Activated CD8-positive, alpha-beta memory T cell treated with anti-CD3 and anti-CD28 coated beads, Interleukin-2, amount 50 U/mL, for 48 hours (primary cell): ENCODE measurements around the gene CREG1.
"Not testable (repeated sequence)": the region's sequence is repeated elsewhere in the genome, so short reads cannot be mapped to it uniquely, and the experiment has no call there.

Source experiments
- DNase-seq: peaks from one replicate; pipeline ENCODE4 v3.0.0-alpha.2; 2020

The CREG1 gene

DNA sequence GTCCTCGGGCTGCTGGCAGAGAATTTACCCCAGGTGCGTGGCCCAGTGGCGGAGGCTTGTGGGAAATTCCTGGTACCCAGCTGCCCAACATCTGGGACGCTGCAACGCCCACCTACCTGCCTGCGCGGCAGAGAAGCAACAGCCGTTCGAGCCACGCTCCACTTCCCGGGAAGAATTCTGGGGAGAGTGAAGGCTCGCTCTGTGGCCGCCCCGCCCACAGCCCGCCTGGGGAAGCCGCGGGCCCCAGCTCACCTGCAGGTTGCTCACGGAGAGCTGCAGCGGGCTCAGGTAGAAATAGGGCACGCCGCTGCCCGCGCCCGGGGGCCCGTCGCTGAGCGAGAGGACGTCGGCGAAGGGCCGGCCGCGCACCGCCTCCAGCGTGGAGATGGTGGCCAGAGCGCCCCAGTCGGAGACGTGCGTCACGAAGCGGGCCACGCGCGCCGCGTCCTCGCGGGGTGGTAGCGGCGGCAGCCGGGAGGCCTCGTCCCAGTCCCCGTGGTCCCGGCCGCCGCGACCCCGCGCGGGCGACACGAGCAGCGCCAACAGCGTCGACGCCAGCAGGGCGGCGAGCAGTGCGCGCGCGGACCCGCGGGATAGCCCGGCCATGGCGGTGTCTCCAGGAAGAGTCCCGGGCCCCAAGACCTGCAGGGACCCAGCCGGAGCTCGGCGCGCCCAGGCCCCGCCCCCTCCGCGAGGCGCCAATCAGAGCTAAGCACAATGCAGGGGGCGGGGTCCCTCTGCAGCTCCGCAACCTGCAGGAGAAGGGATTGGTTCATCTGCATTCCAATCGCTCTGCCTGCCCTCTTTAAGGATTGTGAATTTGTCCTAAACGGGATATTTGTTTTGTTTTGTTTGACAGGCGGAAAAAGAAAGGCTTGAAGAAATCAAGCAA is at the start of gene CREG1:
TSS of gene CREG1 (minus strand) at position 627 of the 892 bp plus-strand sequence.
- peak; percentile 94 for DNase-seq

DNA sequence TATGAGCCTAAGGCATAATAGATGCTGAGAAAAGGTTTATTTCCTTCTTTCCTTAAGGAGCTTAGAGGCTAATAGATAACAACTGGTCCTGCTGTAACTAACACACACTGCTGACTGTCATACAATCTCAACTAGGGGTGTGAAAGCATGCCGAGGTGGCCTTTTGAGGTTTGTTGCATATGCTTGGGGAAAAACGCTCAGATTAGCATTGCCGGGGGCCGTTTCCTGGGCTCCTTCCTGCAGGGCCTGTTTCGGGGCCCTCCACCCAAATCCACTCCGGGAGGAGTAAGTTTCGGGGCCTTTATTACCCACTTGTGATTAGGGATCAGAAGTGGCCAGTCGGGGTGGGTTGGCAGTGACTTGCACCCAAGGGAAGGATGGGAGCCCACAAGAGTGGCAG is 49.3 kb upstream of the CREG1 start:
- no peak for DNase-seq

DNA sequence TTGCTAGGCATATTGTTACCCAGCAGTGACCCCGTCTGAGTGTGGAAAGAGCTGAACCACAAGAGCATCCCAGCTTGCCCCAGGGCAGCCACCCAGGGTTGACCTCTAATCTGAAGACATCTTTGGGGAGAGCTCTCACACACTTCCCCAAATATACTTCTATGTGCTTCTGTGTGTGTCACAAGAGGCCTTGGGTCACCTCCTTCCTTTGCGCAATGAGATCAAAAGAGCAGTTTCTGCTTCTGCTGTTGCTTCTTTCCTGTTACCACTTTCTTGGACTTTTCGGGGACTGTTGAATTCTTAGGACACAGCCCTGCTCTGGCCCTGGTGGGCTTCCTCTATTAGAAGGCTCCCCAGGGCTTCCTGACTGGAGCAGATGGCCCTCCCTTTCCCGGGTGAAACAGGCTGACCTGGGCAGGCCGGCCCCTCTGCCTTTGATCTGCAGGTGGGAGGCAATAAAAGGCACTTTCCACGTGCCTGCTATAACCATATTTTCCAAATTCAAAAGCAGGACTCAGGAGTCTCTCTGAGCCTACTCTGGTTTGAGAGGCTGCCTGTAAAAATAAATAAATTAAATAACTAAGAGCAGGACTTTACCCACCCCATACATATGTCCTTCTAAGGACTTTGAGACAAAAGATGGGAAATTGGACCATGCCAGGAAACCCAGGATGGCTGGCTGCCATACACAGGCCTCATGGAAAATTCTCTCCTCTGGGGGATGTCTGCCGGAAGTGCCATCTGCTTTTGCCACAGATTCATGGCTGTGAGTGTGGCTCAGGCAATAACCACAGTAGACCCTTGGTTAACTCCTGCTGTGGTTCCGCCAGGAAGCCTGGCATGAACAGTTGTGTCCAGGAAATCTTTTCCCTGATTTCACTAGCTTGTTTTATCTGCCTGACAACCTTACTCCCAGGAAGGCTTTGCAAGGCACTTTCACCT is 48.2 kb upstream of the CREG1 start:
- DNase-seq: no peak

DNA sequence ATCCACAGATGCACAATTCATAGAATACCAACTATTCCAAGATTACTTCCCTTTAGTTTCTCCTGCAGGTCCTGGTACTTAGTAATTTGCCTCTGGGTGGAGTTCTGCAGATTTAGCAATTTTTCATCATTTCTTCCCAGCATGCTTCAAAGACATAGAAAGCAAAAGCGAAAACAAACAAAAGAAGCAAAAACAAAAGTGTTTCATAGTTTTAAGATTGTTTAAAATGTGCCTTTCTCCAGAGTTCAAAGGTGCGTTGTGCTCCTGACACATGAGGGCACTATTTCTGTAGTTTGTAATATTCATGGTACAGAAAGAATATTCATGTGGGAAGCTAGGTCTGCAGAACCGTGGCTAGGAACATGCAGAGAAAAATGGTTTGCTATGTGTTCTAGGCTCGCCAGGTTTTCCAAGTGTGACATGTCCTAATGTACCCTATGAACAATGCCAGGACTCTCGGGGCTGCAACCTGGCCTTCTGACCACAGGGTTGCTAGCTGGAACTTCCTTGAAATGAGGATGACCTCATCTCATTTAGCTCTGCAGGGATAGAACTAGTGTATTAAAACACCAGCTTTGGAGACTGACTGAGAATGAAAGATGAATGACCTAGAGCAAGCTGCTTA is 46.5 kb upstream of the CREG1 start:
- no peak for DNase-seq

DNA sequence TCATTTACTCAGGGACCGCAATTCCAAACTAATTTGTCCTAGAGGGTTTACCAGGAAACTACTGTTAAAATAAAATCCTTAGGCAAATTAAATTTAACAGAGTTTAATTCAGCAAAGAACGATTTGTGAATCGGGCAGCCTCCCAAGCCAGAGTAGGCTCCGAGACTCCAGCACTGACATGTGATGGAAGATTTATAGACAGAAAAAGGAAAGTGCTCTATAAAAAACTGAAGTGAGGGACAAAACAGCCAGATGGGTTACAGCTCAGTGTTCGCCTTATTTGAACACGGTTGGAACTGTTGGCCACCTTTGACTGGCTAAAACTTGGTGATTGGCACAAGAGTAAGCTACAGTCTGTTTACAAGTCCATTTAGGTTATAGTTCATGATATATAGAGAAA is 41.3 kb upstream of the CREG1 start:
- DNase-seq: no peak

DNA sequence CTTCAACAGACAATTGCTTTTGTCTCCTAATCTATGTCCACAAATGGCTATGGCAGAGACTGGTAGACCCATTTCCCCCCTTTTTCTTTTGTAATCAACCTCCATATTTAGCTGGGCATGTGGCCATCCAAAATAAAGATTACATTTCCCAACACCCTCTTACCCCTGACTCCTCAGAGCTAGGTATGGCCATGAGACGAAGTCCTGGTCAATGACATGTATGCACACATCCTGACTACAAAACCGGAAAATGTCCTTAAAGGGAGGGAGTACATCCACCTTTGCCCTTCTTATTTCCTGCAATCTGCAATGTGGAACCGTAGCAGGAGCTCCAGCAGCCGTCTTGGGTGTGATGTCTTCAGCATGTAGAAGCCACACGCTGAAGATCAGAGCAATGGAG is 40.3 kb upstream of the CREG1 start:
- DNase-seq: no peak

DNA sequence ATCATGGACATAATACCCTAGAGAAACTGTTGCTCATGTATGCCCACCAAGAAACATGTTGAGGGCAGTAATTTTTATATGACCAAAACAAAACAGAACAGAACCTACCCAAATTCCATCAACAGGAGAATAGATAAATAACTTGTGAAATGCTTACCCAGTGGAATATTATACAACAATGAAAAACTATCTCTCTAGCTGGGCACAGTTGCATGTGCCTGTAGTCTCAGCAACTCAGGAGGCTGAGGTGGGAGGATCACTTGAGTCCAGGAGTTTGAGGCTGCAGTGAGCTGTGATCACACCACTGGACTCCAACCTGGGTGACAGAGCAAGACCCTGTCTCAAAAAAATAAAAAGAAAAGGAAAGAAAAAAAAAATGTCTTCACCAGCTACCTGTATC is 38.9 kb upstream of the CREG1 start:
- DNase-seq: no peak

DNA sequence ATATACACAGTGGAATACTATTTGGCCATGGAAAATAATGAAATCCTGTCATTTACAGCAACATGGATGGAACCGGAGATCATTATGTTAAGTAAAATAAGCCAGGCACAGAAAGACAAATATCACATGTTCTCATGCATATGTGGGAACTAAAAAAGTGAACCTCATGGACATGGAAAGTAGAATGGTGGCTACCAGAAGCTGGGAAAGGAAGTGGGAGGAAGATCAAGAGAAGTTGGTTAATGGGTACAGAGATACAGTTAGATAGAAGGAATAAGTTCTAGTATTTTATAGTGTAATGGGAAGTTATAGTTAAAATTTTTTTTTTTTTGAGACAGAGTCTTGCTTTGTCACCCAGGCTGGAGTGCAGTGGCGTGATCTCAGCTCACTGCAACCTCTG is 34.8 kb upstream of the CREG1 start:
- no peak for DNase-seq

DNA sequence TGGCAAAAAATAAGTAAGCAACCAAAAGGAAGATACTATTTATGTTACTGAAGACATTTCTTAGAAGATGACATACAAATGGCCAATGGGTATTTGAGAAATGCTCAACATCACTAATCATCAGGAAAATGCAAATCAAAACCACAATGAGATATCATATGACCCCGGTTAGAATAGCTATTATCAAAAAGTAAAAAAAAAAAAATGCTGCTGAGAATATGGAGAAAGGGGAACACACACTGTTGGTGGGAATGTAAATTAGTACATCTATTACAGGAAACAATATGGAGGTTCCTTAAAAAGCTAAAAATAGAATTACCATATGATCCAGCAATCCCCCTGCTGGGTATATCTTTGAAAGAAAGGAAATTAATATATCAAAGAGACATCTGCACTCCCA is 34.3 kb upstream of the CREG1 start:
- no peak for DNase-seq

DNA sequence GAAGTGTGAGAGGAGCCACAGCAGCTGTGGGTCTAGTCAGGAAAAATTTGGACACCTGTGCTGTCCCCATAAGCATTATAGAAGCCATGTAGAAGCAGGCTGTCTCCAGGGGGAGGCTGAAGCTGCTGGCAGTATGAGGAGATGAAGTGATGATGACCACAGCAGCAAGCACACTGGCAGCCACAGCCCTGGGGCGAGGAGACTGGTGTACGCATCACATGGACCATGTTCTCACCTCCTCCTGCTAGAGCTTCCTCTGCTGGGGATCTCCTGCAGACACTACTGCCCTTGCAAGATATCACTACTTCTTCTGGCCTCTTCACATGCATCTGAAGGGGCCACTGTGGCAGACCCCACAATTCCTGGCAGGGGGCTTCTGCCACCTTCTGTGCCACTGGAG is 33.8 kb upstream of the CREG1 start:
- DNase-seq: no peak

DNA sequence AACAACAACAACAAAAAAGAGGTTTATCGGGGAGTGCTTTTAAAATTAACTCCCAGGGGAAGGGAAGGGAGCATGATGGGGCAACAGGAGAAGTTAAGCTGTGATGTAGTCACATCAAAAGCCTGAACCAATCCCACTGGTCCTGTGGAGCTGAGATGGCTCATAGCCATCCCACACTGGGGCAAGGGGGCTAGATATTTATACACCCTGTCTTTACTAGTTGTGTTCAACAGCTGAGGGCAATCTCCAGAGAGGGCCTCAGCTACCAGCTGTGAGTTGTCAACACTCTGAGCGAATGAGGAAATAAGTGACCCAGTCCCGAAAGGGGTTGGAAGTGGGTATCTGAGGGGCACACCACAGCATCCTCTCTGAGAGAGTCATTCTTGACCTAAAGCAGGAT is 31.0 kb upstream of the CREG1 start:
- DNase-seq: no peak

DNA sequence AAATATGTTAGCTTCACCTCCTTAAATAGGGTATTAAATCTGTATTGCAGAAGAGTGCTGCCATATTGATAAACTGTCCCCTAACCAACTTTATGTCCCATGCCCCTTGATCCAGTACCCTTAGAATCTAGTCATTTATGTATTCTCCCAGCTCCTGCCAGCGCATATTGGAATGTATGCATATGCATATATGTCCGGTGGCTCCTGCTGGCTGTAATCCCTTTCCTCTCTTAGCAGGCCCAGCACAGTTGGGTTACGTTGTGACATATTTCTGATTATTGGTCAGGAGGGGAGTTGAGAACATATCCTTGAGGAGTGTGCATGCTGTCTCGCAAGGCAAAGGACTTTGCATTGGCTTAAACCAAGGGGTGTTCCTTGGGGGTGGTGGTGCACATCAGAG is 29.2 kb upstream of the CREG1 start:
- DNase-seq: no peak

DNA sequence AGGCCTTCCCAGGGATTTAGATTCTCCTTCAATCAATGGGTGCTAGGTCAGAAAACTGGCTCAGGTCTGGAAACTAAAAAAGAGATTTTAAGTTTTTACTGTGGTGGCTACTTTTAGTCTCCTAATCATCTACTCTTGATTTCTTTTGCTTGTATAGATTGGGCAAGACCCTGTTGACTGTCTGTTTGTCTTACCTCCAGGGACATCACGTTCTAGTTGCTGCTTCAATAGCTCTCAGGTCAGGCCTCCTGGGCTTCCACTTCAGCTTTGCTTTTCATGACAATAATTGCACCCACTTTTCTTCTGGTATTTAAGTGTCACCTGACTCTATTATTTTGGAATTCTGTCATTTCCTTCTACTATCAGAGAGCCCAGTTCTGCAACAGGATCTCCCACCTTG is 28.5 kb upstream of the CREG1 start:
- no peak for DNase-seq

DNA sequence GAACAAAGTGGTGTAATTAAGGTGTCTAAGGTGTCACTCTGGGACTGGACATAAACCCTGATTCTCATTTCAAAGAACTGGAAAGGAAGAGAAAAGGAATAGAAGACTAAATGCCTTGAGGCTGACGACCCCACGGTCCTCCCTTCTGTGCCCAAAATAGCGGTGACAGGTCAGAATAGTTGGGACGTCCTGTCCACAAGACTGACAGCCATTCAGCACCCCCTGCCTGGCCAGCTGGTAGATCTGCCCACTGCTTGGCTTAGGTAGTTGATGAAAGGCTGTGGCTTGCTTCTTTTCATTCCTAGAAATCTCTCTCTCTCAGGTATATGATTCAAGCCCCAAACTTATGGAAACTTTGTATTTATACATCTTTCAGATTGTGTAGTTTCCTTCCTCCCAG is 26.4 kb upstream of the CREG1 start:
- no peak for DNase-seq

DNA sequence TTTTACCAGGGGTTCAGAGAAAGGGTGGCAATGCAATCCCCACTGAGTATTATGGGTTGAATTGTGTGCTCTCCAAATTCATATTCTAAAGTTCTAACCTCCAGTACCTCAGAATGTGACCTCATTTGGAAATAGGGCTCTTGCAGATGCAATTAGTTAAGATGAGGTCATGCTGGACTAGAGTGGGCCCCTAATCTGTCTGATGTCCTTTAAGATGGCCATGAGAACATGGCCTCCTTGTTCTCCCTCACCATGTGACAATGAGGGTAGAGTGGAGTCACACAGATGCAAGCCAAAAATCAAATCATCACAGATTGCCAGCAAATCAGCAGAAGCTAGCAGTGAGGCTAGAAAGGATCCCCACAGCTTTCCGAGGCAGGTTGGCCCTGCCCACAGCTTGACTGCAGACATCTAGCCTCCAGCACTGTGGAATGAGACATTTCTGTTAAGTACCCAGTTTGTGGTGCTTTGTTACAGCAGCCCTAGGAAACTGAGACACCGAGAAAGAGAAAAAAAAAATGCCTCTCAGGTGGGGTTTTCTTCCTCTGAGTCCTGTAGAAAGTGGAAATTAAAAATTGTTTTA is 25.5 kb upstream of the CREG1 start:
- DNase-seq: no peak

DNA sequence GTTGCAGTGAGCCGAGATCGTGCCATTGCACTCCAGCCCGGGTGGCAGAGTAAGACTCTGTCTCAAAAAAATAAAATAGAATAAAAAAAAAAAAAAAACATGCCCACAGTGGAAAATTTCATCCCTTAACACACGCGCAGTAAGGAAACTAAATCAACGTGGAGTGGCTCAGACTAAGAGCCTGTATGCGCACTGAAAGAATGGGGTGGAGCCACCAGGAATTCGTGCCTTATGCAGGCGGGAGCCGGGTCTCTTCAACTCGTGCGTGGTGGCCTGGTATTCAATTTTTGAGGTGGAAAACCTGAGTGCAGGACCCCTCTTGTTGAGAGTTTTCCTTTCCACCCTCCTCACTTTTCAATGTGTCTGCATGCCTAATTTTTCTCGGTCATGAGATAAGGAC is 22.1 kb upstream of the CREG1 start:
- no peak for DNase-seq

DNA sequence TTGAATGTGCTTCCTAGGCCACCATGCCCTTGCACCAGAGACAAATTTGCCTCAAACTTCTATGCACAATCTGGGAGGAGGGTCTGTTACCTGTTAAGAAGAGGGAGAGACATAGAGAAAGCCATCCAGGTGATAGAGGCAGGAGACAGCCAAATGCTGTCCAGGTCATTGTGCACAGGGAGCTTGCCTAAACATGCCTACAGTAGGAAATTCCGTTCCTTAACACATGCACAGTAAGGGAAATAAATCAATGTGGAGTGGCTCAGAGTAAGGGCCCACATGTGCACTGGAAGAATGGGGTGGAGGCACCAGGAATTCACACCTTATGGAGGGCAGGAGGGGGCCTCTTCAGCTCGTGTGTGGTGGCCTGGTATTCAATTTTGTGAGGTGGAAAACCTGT is 19.5 kb upstream of the CREG1 start:
- no peak for DNase-seq

DNA sequence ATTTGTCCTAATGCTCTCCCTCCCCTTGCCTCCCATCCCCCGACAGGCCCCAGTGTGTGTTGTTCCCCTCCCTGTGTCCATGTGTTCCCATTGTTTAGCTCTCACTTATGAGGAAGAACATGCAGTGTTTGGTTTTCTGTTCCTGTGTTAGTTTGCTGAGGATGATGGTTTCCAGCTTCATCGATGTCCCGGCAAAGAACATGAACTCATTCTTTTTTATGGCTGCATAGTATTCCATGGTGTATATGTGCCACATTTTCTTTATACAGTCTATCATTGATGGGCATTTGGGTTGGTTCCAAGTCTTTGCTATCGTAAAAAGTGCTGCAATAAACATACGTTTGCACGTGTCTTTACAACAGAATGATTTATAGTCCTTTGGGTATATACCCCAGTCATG is 17.1 kb upstream of the CREG1 start:
- DNase-seq: not testable (repeated sequence)

DNA sequence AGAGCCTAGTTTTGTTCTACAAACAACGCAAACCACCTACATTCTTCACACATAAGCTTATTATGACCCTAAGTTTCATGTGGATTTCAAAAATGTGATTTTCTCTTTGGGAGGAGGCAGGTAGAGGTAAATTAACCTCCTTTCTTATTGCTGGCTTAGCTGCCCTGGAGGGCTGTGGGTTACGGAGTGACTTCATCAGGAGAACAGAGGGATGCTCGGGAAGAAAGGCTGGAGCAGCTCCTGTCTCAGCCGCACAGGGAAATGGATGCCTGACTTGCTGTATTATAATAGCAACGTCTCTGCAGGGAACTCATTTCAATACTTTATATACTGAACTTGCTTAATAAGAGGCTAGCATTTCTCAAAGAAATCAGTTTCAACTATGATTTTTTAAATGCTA is 14.1 kb upstream of the CREG1 start:
- no peak for DNase-seq

DNA sequence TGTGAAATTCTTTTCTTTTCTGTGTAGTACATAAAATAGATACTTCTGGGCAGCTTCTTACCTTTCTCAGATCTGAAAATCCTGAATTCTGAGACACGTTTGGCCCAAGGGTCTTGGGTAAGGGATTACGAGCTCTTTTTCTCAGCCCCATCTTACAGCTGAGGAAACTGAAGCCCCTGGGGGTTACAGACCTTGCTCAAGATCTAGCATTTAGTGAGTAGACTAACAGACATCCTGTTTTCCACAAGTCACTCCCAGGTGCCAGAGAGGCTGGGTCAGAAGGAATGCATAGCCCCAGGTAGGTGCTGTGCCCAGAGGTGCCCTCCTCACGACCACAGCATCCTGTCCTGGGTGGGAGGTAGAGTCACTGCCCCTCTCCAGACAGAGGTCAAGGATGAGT is 13.2 kb upstream of the CREG1 start:
- no peak for DNase-seq

DNA sequence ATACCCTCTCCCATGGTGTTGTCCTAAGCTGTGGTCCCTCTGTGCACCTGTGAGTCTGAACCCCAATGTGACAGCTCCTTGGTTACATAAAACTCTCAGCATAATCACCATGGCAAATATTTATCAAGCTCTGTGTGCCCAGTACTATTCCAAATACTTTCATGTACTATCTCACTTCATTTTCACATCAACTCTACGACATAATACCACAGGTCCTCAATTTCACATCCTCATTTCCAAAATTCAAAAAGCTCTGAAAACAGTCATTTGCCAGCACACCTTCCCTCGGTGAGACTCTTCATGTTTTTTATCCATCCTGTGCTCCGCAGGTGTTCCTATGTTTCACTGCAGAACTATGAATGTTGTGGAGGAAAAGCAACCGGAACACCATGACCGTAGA is 12.4 kb upstream of the CREG1 start:
- no peak for DNase-seq

DNA sequence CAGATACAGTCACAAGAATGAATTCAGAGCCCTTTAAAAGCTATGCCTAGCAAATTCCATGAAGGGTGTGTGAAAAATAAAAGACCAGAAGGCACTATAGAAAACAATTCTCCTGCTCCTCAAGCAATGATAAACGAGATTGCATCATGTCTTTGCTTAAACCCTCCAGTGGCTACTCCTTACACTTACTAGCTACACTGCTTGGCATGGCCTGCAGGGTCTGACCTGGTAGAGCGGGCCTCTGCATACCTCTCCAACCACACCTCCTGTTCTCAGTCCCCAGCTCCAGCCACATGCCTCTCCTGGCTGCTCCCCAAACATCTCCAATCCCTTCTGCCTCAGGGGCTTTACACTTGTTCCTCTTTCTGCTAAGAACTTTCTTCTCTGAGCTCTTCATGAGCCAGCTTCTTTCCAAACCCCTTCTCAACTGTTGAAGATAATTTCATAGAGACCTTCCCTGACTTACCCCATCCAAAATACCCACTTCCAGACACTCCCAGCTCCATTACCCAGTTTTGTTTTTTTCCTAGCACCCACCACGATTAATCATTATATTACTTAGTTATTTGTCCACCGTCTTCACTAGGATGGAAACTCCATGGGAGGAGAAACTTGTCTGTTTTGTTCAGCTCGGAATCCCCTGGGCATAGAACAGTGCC is 11.2 kb upstream of the CREG1 start:
- no peak for DNase-seq
